H1 (cell line): ENCODE results near the gene AMPD3. TPM values are rescaled to one million over a fixed set of nuclear protein-coding genes. Genes with fewer than 3 reads are reported as not detected.

Source experiments
- CTCF ChIA-PET: fragments of 300-600 bp; sonication (Branson Sonifier 250); formaldehyde crosslinking; loops from one replicate; lab custom pipeline; 2021; ENCODE audit not compliant: partially characterized antibody; lab: Charles Lee
- POLR2A ChIA-PET: fragments of 300-600 bp; sonication (Branson Sonifier 250); formaldehyde crosslinking; loops from one replicate; lab custom pipeline; 2021; ENCODE audit warnings: inconsistent platforms; ENCODE audit not compliant: partially characterized antibody; lab: Charles Lee
- DNase-seq, 2 experiments: peaks; one replicate each; pipeline versions ENCODE4 v3.0.0 to v3.0.0-alpha.2; 2010 to 2022; ENCODE audit warnings: low spot score in 2 of 2, low read depth in 1 of 2, mixed read lengths in 1 of 2
- FAIRE-seq: peaks from 2 replicates; lab custom pipeline; 2011; peaks lifted over from hg19 to GRCh38; lab: Jason Lieb, UNC
- H2AFZ ChIP-seq: 2 replicates; pipeline ENCODE4 v1.8.1; 2012; ENCODE audit warnings: low read length, inconsistent platforms
- H2AK5ac ChIP-seq: 2 replicates; pipeline ENCODE4 v1.6.1; 2013; ENCODE audit warnings: low read depth, low read length
- H2BK120ac ChIP-seq: replicated peaks from 2 replicates; pipeline ENCODE3; 2013; ENCODE audit warnings: low read depth, low read length, inconsistent platforms
- H2BK12ac ChIP-seq: 2 replicates; pipeline ENCODE4 v1.6.1; 2013; ENCODE audit warnings: low read depth, low read length
- H2BK15ac ChIP-seq: 2 replicates; pipeline ENCODE4 v1.6.1; 2013; ENCODE audit warnings: low read length
- H2BK20ac ChIP-seq: 2 replicates; pipeline ENCODE4 v1.6.1; 2013; ENCODE audit warnings: low read length
- H2BK5ac ChIP-seq: 2 replicates; pipeline ENCODE4 v1.6.1; 2013; ENCODE audit warnings: low read depth, low read length
- H3K14ac ChIP-seq: 2 replicates; pipeline ENCODE4 v1.6.1; 2013; ENCODE audit warnings: inconsistent platforms; ENCODE audit not compliant: insufficient read length
- H3K18ac ChIP-seq: 2 replicates; pipeline ENCODE4 v1.6.1; 2013; ENCODE audit warnings: low read length; ENCODE audit errors: extremely low read depth
- H3K23ac ChIP-seq: 2 replicates; pipeline ENCODE4 v1.6.1; 2013; ENCODE audit warnings: inconsistent platforms; ENCODE audit not compliant: insufficient read length
- H3K23me2 ChIP-seq: 2 replicates; pipeline ENCODE4 v1.6.1; 2013; ENCODE audit warnings: low read depth, low read length
- H3K27ac ChIP-seq: 2 replicates; pipeline ENCODE4 v1.6.1; 2011; ENCODE audit warnings: low read depth, low read length, inconsistent platforms
- H3K27me3 ChIP-seq, 4 experiments: replicated peaks in 1 of 4; 1 replicate in 1 of 4; 2 replicates in 3 of 4; pipeline versions ENCODE4 v1.6.1 to v1.8.1; 2011 to 2013; ENCODE audit warnings: low read length in 3 of 4, mild to moderate bottlenecking in 3 of 4, inconsistent platforms in 2 of 4, mixed read lengths in 2 of 4, moderate library complexity in 1 of 4; ENCODE audit not compliant: control insufficient read depth in 3 of 4, insufficient read depth in 3 of 4; ENCODE audit errors: extremely low read depth in 1 of 4
- H3K36me3 ChIP-seq, 4 experiments: 2 replicates each; pipeline versions ENCODE4 v1.6.1 to v1.8.1; 2011 to 2013; ENCODE audit warnings: mild to moderate bottlenecking in 4 of 4, low read length in 3 of 4, moderate library complexity in 2 of 4, control low read depth in 1 of 4, inconsistent platforms in 1 of 4; ENCODE audit not compliant: insufficient read depth in 4 of 4, control insufficient read depth in 2 of 4
- H3K4ac ChIP-seq: replicated peaks from 2 replicates; pipeline ENCODE3; 2013; ENCODE audit warnings: low read length, low read depth, mixed read lengths, inconsistent platforms; ENCODE audit not compliant: insufficient read length
- H3K4me1 ChIP-seq, 4 experiments: replicated peaks in 1 of 4; 1 replicate in 1 of 4; 2 replicates in 3 of 4; pipeline versions ENCODE4 v1.6.1 to v1.8.1; 2011 to 2013; ENCODE audit warnings: low read length in 3 of 4, inconsistent platforms in 2 of 4, mixed read lengths in 1 of 4; ENCODE audit not compliant: insufficient read depth in 4 of 4, control insufficient read depth in 3 of 4
- H3K4me2 ChIP-seq, 2 experiments: 2 replicates each; pipeline versions ENCODE4 v1.6.1 to v1.8.1; 2011 to 2013; ENCODE audit warnings: low read depth in 2 of 2, low read length in 2 of 2, control low read depth in 1 of 2, inconsistent platforms in 1 of 2, mild to moderate bottlenecking in 1 of 2; ENCODE audit not compliant: insufficient read depth in 1 of 2
- H3K4me3 ChIP-seq, 4 experiments: fragments of 200-600, 300-600 bp in 1 of 4; sonication (generic), shearing (Covaris generic), sonication (Bioruptor Twin) in 1 of 4; 2 replicates each; pipeline versions ENCODE4 v1.5.1 to v1.8.1; 2011 to 2016; ENCODE audit warnings: low read length in 4 of 4, low read depth in 3 of 4, control low read depth in 2 of 4, inconsistent platforms in 2 of 4, mild to moderate bottlenecking in 2 of 4, mixed read lengths in 1 of 4, moderate library complexity in 1 of 4; ENCODE audit not compliant: insufficient read depth in 2 of 4; ENCODE audit errors: extremely low read depth in 1 of 4
- H3K56ac ChIP-seq: replicated peaks from 2 replicates; pipeline ENCODE3; 2013; ENCODE audit warnings: low read depth, mild to moderate bottlenecking, mixed read lengths, low read length, inconsistent platforms; ENCODE audit not compliant: insufficient read length
- H3K79me1 ChIP-seq: 2 replicates; pipeline ENCODE4 v1.6.1; 2013; ENCODE audit warnings: low read depth, low read length, control low read depth
- H3K79me2 ChIP-seq, 2 experiments: 2 replicates each; pipeline versions ENCODE4 v1.6.1 to v1.8.1; 2012 to 2013; ENCODE audit warnings: low read length in 2 of 2, mild to moderate bottlenecking in 2 of 2, inconsistent platforms in 1 of 2; ENCODE audit not compliant: insufficient read depth in 2 of 2, control insufficient read depth in 1 of 2
- H3K9ac ChIP-seq, 4 experiments: replicated peaks in 1 of 4; 1 replicate in 1 of 4; 2 replicates in 3 of 4; pipeline versions ENCODE4 v1.6.1 to v1.8.1; 2011 to 2013; ENCODE audit warnings: low read depth in 3 of 4, low read length in 3 of 4, control low read depth in 2 of 4, mild to moderate bottlenecking in 2 of 4, moderate library complexity in 2 of 4, inconsistent platforms in 1 of 4; ENCODE audit errors: extremely low read depth in 1 of 4
- H3K9me3 ChIP-seq, 2 experiments: 2 replicates each; pipeline versions ENCODE4 v1.6.1 to v1.8.1; 2012 to 2013; ENCODE audit warnings: mild to moderate bottlenecking in 2 of 2, moderate library complexity in 2 of 2, control low read depth in 1 of 2, inconsistent platforms in 1 of 2, low read depth in 1 of 2, low read length in 1 of 2, mixed read lengths in 1 of 2; ENCODE audit not compliant: insufficient read depth in 2 of 2
- H4K20me1 ChIP-seq, 2 experiments: replicated peaks in 1 of 2; 2 replicates each; pipeline versions ENCODE3 to v1.8.1; 2011 to 2013; ENCODE audit warnings: inconsistent platforms in 2 of 2, low read length in 2 of 2, mild to moderate bottlenecking in 1 of 2; ENCODE audit not compliant: insufficient read depth in 2 of 2, control insufficient read depth in 1 of 2
- H4K5ac ChIP-seq: 2 replicates; pipeline ENCODE4 v1.6.1; 2013; ENCODE audit warnings: low read length, low read depth, mixed read lengths, inconsistent platforms; ENCODE audit not compliant: insufficient read length
- H4K8ac ChIP-seq: 2 replicates; pipeline ENCODE4 v1.8.0; 2013; ENCODE audit warnings: mild to moderate bottlenecking, moderate library complexity, low read length, inconsistent platforms; ENCODE audit not compliant: insufficient read depth; ENCODE audit errors: extremely low read depth
- H4K91ac ChIP-seq: replicated peaks from 2 replicates; pipeline ENCODE3; 2013; ENCODE audit warnings: low read length, mixed read lengths, inconsistent platforms; ENCODE audit not compliant: insufficient read length
- CEBPB ChIP-seq: IDR thresholded peaks from 2 replicates; pipeline ENCODE4 v1.6.1; 2012; ENCODE audit warnings: low read depth, low read length
- WGBS, 2 experiments: shearing (Covaris generic) in 1 of 2; methylation state at CpG; one replicate each; pipeline versions ENCODE4 v1.1.6 to v1.1.7; 2013 to 2015; ENCODE audit warnings: low lambda C conversion rate in 2 of 2, mixed read lengths in 2 of 2, inconsistent platforms in 1 of 2, low coverage in 1 of 2, missing lambda C conversion rate in 1 of 2; ENCODE audit not compliant: insufficient replicate concordance in 2 of 2, insufficient coverage in 1 of 2, insufficient read length in 1 of 2; ENCODE audit errors: extremely low coverage in 1 of 2, missing lambda C conversion rate in 1 of 2; 5-methylcytosine and 5-hydroxymethylcytosine counted together
- polyA plus RNA-seq, 7 experiments: library from polyadenylated mRNA; depleted of rRNA in 3 of 7; stranded (reverse) in 5 of 7; unstranded in 2 of 7; fragments of >200 nt in 5 of 7; fragments of 200-250 nt in 2 of 7; gene quantifications; 1 replicate in 5 of 7; 2 replicates in 1 of 7; 4 replicates in 1 of 7; pipeline versions ENCODE4 v1.2.1 to v1.2.3, GENCODE V29; 2011 to 2013; ENCODE audit warnings: missing spikeins in 2 of 7, mixed read lengths in 2 of 7
- total RNA-seq: library from RNA; stranded (reverse); fragmentation: NEBNext Ultra II Directional; extraction: Animal tissue kit (Norgen Biotek cat#: 25700); gene quantifications from 2 replicates; pipeline ENCODE4 v1.2.1, GENCODE V29; 2021

AMPD3 gene
- total and polyA plus RNA-seq, 2 of the 8 experiments (the other 6 are each of a cell fraction or from before 2014, with no cell fraction given), result 4.0 to 6.3 TPM

DNA sequence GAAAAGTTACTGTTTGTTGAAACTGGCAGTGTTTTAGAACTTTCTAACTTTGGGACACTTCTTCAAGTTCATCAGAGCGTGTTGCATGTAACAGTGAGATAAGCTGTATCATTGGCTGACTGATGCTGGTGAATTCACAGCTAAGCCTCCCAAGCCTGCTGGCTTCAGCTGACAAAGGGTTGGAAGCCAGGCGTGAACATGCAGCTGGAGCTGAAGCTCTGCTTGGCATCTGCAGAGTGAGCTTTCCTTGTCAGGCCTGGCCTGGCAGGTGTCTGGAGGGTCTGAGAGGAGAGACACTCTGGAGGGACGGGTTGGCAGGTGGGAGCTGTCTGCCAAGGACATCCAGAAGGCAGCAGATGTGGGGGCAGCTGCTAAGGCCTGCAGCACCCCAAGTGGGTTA is 1.5 kb downstream of the AMPD3 start:
- Histone ChIP-seq H2AFZ (peak overlapping the region; percentile 17; the same call in 1 of the 2 replicates), H3K23ac (no peak overlapping the region), H3K4me1 (peaks cover 5 to 16% (median 7%) of the 10 kb centered on the region in 4 experiments), H4K8ac (no peak overlapping the region), H4K91ac (no peak overlapping the region), H2BK20ac (peak overlapping the region; percentile 0; the same call in 1 of the 2 replicates), H3K9me3 (no peaks in the 10 kb centered on the region), H3K56ac (no peak overlapping the region), H3K14ac (no peak overlapping the region), H3K4me3 (0 out of 8 replicates have a peak overlapping the region, but pooled peaks of 1 of the 4 experiments have one; percentile 13), H3K79me1 (no peaks in the 10 kb centered on the region), H2BK15ac (peak overlapping the region; percentile 75; the same call in 1 of the 2 replicates), H3K9ac (no peak overlapping the region; a peak in 1 of 7 replicates), H4K5ac (no peak overlapping the region), H3K4ac (no peak overlapping the region), H3K36me3 (no peaks in the 10 kb centered on the region), H3K4me2 (peak overlapping the region in 1 of 2 experiments; percentile 23; a peak in 1 of 4 replicates), H3K18ac (no peak overlapping the region), H2BK5ac (peak overlapping the region; percentile 38; the same call in 1 of the 2 replicates), H2BK120ac (no peak overlapping the region), H3K27ac (no peak overlapping the region), H2BK12ac (0 out of 2 replicates have a peak overlapping the region, but pooled peaks have one; percentile 12), H3K27me3 (peaks cover 0 to 7% (median 5%) of the 10 kb centered on the region in 4 experiments; a peak in 4 of 7 replicates), H4K20me1 (no peaks in the 10 kb centered on the region), H3K23me2 (no peaks in the 10 kb centered on the region), H3K79me2 (no peaks in the 10 kb centered on the region), H2AK5ac (peak overlapping the region; percentile 45; the same call in 1 of the 2 replicates)
- no peak for TF ChIP-seq CEBPB
- DNase-seq, result no peak
- 75% methylated on average over 3 of the region's 3 CpGs; no CpG with 5 or more reads in 1 of the 2 experiments for WGBS, 2 experiments
- FAIRE-seq, result no peak
- ChIA-PET POLR2A (interaction anchor here (0.6 to 1.7 kb wide), 2 partner anchors 353 to 549 kb away, joined by 3 to 6 read pairs; partner anchors contain the start of gene EIF4G2), CTCF (interaction anchor here (0.7 to 4.6 kb wide), 9 partner anchors 12 to 849 kb away, joined by 3 to 20 read pairs (median 3); partner anchors contain the start of gene RNF141)
